Duodenal mucosa (tissue), 2 donors: Measurements from ENCODE around the gene TNFRSF1A.

ENCODE experiments used
- H3K27ac ChIP-seq: one replicate; pipeline ENCODE4 v1.7.0; 2013; ENCODE audit warnings: low read depth, low read length
- H3K27me3 ChIP-seq, 2 donors: one replicate each; pipeline ENCODE4 v1.7.0; 2013; ENCODE audit warnings: low read length in 2 of 2, control low read depth in 1 of 2; ENCODE audit not compliant: insufficient read depth in 2 of 2, control insufficient read depth in 1 of 2
- H3K36me3 ChIP-seq, 2 donors: one replicate each; pipeline ENCODE4 v1.7.0; 2013; ENCODE audit warnings: low read length in 2 of 2, control low read depth in 1 of 2; ENCODE audit not compliant: insufficient read depth in 2 of 2, control insufficient read depth in 1 of 2
- H3K4me1 ChIP-seq, 2 donors: one replicate each; pipeline ENCODE4 v1.7.0; 2013; ENCODE audit warnings: low read length in 2 of 2, control low read depth in 1 of 2; ENCODE audit not compliant: insufficient read depth in 2 of 2, control insufficient read depth in 1 of 2
- H3K4me3 ChIP-seq, 2 donors: one replicate each; pipeline ENCODE4 v1.7.0; 2013; ENCODE audit warnings: low read length in 2 of 2, low read depth in 1 of 2
- H3K9ac ChIP-seq, 2 donors: one replicate each; pipeline ENCODE4 v1.7.0; 2013; ENCODE audit warnings: low read length in 2 of 2, low read depth in 1 of 2
- H3K9me3 ChIP-seq, 2 donors: one replicate each; pipeline ENCODE4 v1.7.0; 2013; ENCODE audit warnings: low read length in 2 of 2, control low read depth in 1 of 2; ENCODE audit not compliant: control insufficient read depth in 1 of 2

TNFRSF1A gene

GRCh38 chr12:6382371-6382770 lies 40.5 kb upstream of the TNFRSF1A start:
- Histone ChIP-seq H3K27ac (no peak overlapping the region), H3K36me3 (peaks cover 6 to 13% of the 10 kb centered on the region in 2 donors), H3K4me1 (peaks cover 37 to 48% of the 10 kb centered on the region in 2 donors), H3K27me3 (no peaks in the 10 kb centered on the region), H3K4me3 (no peak overlapping the region), H3K9ac (no peak overlapping the region), H3K9me3 (no peaks in the 10 kb centered on the region)

DNA sequence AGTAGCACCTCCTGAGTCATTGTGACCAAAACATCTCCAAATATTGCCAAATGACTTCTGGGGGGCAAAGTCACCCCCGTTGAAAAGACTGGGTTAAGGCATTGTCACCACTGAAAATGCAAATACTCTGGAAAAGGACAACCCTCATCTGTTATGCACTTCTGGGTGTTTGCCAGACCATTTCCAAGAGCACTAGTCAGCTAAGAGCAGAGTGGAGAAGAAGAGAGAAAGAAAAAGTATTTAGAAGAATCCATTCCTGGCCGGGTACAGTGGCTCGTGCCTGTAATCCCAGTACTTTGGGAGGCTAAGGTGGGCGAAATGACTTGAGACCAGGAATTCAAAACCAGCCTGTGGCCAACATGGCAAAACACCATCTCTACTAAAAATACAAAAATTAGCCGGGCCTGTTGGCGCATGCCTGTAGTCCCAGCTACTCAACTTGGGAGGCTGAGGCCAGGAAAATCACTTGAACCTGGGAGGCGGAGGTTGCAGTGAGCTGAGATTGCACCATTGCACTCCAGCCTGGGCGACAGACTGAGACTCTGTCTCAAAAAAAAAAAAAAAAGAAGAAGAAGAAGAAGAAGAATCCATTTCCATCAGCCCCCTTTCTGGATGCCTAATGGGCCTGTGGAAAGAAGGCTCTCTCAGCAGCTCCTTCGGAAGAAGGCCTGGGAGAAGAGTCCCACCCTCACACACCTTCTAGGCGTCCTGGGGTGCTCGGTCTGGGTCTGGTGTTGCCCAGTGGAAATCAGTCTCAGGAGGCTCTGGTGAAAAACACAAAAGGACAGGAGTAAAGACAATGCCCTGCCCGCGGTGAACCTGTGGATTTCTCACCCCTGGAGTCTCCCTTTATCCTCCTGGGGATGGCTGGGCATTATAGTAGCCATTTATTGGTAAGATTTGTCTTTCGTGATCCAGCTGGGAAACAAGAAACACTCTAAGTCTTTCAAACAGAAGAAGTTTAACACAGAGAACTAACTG lies 38.6 kb upstream of the TNFRSF1A start:
- H3K4me3 ChIP-seq = no peak overlapping the region
- H3K4me1 ChIP-seq = peaks cover 44 to 55% of the 10 kb centered on the region in 2 donors
- no peak overlapping the region for H3K27ac ChIP-seq
- no peaks in the 10 kb centered on the region for H3K9me3 ChIP-seq
- no peaks in the 10 kb centered on the region for H3K27me3 ChIP-seq
- no peak overlapping the region for H3K9ac ChIP-seq
- no peaks in the 10 kb centered on the region for H3K36me3 ChIP-seq

DNA sequence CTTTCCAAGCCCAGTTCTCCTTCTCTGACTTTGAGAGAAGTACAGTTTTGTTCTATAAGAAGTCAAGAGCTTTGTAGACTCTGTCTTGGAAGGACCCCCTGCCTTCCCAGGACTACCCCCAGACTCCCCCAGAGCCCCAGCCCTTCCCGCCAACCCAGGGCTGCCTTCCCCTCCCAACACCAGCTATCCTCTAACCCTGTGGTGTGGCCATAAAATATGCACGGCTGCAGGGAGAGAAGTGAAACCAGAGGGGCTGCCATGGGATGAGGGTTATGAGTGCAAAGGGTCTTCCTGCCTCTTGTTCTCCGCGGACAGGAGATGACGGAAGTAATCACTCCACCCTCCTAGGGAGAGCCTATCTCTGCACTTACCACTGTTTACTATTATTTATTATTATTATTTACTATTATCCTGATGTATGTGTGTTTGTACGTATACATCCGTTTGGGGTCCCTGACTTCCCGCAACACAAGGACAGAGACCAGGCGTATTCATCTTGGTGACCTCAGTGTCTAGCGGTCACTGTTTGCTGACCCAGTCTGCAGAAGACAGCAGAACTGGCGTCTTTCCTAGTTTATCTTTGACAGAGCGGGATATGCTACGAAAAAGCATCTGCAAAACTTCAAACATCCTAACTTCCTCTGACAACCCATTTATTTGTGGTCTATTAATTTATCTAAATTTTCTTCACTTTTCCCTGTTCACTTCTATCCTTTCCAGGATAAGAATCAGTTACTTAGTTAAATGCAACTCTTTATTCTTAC lies 37.0 kb upstream of the TNFRSF1A start:
- H3K27ac ChIP-seq = no peak overlapping the region

GRCh38 chr12:6377667-6377994 lies 35.8 kb upstream of the TNFRSF1A start:
- Histone ChIP-seq H3K27me3 (no peaks in the 10 kb centered on the region), H3K9ac (peak overlapping the region; percentile 3 to 21), H3K4me3 (peak overlapping the region in 1 of 2 donors; percentile 41), H3K9me3 (no peaks in the 10 kb centered on the region), H3K27ac (peak overlapping the region; percentile 81), H3K36me3 (no peaks in the 10 kb centered on the region), H3K4me1 (peaks cover 52 to 53% of the 10 kb centered on the region in 2 donors)

More for the DNA sequence above, 37.0 kb upstream of the TNFRSF1A start:
- no peak overlapping the region for H3K9ac ChIP-seq
- no peaks in the 10 kb centered on the region for H3K9me3 ChIP-seq
- H3K27me3 ChIP-seq = no peaks in the 10 kb centered on the region
- peaks cover 50 to 51% of the 10 kb centered on the region in 2 donors for H3K4me1 ChIP-seq
- no peaks in the 10 kb centered on the region for H3K36me3 ChIP-seq
- no peak overlapping the region for H3K4me3 ChIP-seq

DNA sequence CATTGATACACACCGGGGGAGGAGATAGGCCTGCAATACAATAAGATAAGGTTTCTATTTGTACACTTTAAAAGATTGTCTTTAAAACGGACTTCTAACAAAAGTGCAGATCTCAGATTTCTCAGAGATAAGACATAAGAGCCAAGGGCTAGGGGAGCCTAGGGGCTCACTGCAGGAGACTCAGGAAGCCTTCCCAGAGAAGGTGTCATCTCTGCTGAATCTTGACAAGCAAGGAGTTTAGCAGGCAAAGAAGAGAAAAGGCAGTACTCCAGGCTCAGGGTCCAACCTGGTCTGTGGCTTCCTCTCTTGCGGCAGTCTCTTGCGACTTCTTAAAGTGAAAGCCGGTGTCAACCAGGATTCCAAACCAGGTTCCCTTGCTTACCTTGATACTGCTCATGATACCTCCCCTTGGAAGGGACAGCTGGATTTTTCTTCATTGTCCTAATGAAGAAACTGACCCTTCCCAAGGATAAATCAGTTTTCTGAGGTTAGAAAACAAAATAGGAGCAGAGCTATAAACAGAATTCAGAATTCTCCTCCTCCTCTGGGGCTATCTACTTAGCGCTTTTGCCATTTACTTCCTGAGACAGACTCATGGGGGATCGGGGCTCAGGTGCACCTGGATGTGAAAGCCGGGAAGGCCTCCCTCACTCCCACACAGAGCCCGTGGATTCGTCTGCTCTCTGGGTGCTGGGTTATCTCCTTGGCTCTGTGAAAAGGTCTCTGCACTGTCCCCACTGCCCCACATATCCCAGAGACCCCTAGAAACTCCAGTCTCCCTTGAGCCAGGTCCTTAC lies 35.2 kb upstream of the TNFRSF1A start:
- peaks cover 55 to 57% of the 10 kb centered on the region in 2 donors for H3K4me1 ChIP-seq
- H3K27ac ChIP-seq = peak overlapping the region; percentile 81
- H3K27me3 ChIP-seq = no peaks in the 10 kb centered on the region
- H3K36me3 ChIP-seq = no peaks in the 10 kb centered on the region
- H3K9me3 ChIP-seq = no peaks in the 10 kb centered on the region
- H3K9ac ChIP-seq = peak overlapping the region; percentile 13 to 21
- peak overlapping the region; percentile 28 to 41 for H3K4me3 ChIP-seq

DNA sequence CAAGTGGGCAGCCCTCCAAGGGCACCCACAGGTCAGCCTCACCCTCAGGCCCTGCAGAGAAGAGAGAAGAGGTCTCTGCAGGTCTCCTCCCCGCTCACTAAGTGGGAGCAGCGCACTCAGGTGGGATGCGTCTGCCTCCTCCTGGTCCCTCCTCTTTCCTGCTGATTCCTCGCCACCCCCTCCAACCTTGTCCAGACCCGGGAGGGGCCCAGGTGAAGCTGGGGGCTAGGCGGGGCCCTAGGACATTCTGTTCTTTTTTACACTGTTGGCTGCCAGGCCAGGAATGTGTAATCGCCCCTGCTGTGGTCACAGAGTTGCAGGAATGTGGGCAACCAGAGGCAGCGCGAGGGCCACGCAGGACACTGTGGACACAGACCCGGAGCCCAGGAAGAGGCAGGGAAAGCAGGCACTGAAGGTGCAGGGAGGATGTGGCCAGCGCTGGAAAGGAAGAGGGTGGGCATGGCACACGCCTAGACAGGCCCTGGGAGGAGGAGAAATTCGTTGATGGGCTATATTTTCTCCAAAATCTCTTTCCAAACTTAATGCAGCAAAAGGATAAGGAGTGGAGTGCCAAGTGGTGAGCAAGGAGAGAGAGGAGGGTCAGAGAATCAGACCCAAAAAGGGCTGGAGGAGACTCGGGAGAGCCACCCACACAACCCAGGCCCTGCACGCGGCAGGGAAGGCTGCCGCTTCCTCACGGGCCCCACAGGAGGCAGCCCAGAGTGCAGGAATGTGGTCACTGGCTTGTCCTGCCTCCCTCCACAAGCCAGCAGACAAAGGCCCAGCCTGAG lies 34.4 kb upstream of the TNFRSF1A start:
- no peaks in the 10 kb centered on the region for H3K36me3 ChIP-seq
- H3K4me3 ChIP-seq = peak overlapping the region in 1 of 2 donors; percentile 41
- H3K9me3 ChIP-seq = no peaks in the 10 kb centered on the region
- no peaks in the 10 kb centered on the region for H3K27me3 ChIP-seq
- H3K9ac ChIP-seq = peak overlapping the region; percentile 13 to 21
- peak overlapping the region; percentile 39 for H3K27ac ChIP-seq
- H3K4me1 ChIP-seq = peaks cover 55 to 62% of the 10 kb centered on the region in 2 donors

DNA sequence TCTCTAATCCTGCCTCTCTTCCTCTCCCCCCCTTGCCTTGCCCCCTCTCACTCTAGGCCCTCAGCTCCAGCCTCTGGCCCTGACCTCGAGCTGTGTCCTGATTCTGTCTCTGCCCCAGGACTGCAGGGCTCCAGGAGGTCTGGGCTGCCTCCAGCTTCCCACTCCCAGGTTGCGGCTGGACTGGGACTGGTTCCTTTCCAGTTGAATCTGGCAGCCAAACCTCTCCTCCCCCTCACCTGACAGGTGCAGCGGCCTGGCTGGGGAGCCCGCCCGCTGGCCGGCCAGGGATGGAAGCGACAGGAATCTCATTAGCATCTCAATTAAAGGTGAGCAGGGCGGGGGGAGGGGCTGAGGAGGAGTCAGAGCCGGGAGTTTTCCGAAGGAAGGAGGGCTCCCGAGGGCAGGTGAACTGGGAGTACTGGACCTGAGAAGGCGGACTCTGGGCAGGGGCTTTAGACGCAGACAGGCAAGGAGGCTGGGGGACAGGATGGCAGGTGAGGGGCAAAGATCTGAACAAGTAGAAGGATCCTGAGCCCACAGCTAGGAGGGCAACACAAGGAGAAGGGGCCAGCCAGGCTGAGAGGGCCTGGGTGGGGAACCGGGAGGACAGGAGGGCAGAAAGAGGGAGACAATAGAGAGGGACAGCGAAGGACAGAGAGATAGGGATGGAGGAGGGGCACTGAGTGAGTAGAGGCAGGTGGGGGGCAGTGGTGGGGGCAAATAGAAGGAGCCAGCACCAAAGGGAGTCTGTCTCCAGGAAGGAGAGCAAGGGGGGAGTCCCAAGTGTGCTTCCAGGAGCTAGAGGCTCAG lies 33.6 kb upstream of the TNFRSF1A start, which contains the start of gene SCNN1A:
TSS of gene SCNN1A (minus strand) at position 295 of the 810 bp plus-strand sequence. CDS start 780 bp downstream, outside the sequence.
- Histone ChIP-seq H3K9me3 (no peaks in the 10 kb centered on the region), H3K4me1 (peaks cover 62 to 67% of the 10 kb centered on the region in 2 donors), H3K4me3 (peak within 1 kb of the TSS; percentile 46 to 51), H3K36me3 (no peaks in the 10 kb centered on the region), H3K27ac (peak within 1 kb of the TSS; percentile 74), H3K9ac (peak within 1 kb of the TSS; percentile 21 to 43), H3K27me3 (no peaks in the 10 kb centered on the region)

DNA sequence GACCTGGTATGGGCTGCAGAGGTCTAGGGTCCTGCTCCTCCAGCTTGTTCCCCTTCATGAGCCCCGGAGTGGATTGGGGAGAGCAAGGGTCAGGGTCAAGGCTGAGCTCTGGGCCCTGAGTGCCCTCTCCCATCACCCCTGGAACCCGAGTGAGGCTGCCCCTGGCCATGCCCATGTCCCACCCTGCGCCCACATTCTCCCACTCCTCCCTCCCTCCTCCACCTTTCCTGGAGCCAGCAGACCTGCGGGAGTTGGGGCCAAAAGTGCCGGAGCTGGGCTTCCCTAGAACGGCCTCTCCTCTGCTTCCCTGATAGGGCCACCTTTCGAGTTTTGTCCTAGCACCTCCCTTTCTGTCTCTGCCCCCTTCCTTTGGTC lies 32.9 kb upstream of the TNFRSF1A start:
- H3K27ac ChIP-seq = peak overlapping the region; percentile 74
- no peaks in the 10 kb centered on the region for H3K9me3 ChIP-seq
- H3K4me1 ChIP-seq = peaks cover 69 to 74% of the 10 kb centered on the region in 2 donors
- no peaks in the 10 kb centered on the region for H3K36me3 ChIP-seq
- H3K4me3 ChIP-seq = peak overlapping the region; percentile 46 to 51
- no peaks in the 10 kb centered on the region for H3K27me3 ChIP-seq
- peak overlapping the region; percentile 21 to 43 for H3K9ac ChIP-seq
